PC-9 (cell line): ENCODE measurements around the gene AKR1C3. TPM values are rescaled to one million over a fixed set of nuclear protein-coding genes. Genes with fewer than 3 reads are reported as not detected.

Experiments
- BruUV-seq: library from RNA; stranded (reverse); fragments of 400-500 nt; replicated peaks from 2 replicates; lab custom pipeline; 2021; lab: Mats Ljungman, UMichigan
- CTCF ChIA-PET: fragments of 300-600 bp; sonication (Branson Sonifier 250); formaldehyde crosslinking; loops from one replicate; lab custom pipeline; 2022; ENCODE audit warnings: antibody characterized with exemption; lab: Charles Lee
- POLR2A ChIA-PET: fragments of 300-600 bp; sonication (Branson Sonifier 250); formaldehyde crosslinking; loops from one replicate; lab custom pipeline; 2022; ENCODE audit warnings: antibody characterized with exemption; ENCODE audit not compliant: unreplicated experiment; lab: Charles Lee
- DNase-seq, 2 experiments: peaks; one replicate each; pipeline versions ENCODE4 v3.0.0 to v3.0.0-alpha.2; 2015 to 2022; ENCODE audit warnings: mixed read lengths in 1 of 2
- H2AFZ ChIP-seq: fragments of 200-600 bp; sonication (generic); 2 replicates; pipeline ENCODE4 v1.8.1; 2017; ENCODE audit warnings: antibody characterized with exemption
- H3F3A ChIP-seq: fragments of 200-600 bp; sonication (generic); 2 replicates; pipeline ENCODE4 v1.8.1; 2017; ENCODE audit warnings: antibody characterized with exemption, mild to moderate bottlenecking, low read depth; ENCODE audit not compliant: insufficient read depth
- H3K27ac ChIP-seq: fragments of 200-600 bp; sonication (generic); 2 replicates; pipeline ENCODE4 v1.6.1; 2016; ENCODE audit warnings: mixed run types
- H3K27me3 ChIP-seq: fragments of 200-600 bp; sonication (generic); 2 replicates; pipeline ENCODE4 v1.6.1; 2016; ENCODE audit warnings: low read depth, mixed run types; ENCODE audit not compliant: insufficient read depth
- H3K36me3 ChIP-seq: fragments of 200-600 bp; sonication (generic); 2 replicates; pipeline ENCODE4 v1.6.1; 2016; ENCODE audit warnings: low read depth, mixed run types
- H3K4me1 ChIP-seq: fragments of 200-600 bp; sonication (generic); replicated peaks from 2 replicates; pipeline ENCODE4 v1.6.1; 2016; ENCODE audit warnings: mixed run types; ENCODE audit not compliant: insufficient read depth
- H3K4me2 ChIP-seq: fragments of 200-600 bp; sonication (generic); 2 replicates; pipeline ENCODE4 v1.6.1; 2017; ENCODE audit warnings: mixed run types
- H3K4me3 ChIP-seq: fragments of 200-600 bp; sonication (generic); 2 replicates; pipeline ENCODE4 v1.6.1; 2016; ENCODE audit warnings: mixed run types
- H3K79me2 ChIP-seq: fragments of 200-600 bp; sonication (generic); 2 replicates; pipeline ENCODE4 v1.6.1; 2017; ENCODE audit warnings: low read depth, mixed run types
- H3K9me2 ChIP-seq: fragments of 200-600 bp; sonication (generic); 2 replicates; pipeline ENCODE4 v1.8.1; 2017; ENCODE audit warnings: mild to moderate bottlenecking; ENCODE audit not compliant: insufficient read depth
- H3K9me3 ChIP-seq: fragments of 200-600 bp; sonication (generic); 2 replicates; pipeline ENCODE4 v1.8.1; 2016; ENCODE audit warnings: low read depth; ENCODE audit not compliant: insufficient read depth
- H4K20me1 ChIP-seq: fragments of 200-600 bp; sonication (generic); 2 replicates; pipeline ENCODE4 v1.8.1; 2017; ENCODE audit not compliant: insufficient read depth
- EZH2 ChIP-seq: fragments of 200-600 bp; sonication (generic); IDR thresholded peaks from 2 replicates; pipeline ENCODE4 v1.8.0; 2017; ENCODE audit warnings: antibody characterized with exemption, low read depth
- intact Hi-C: fragments of 100-400 bp; cut with micrococcal nuclease; formaldehyde crosslinking; loops from one replicate; pipeline ENCODE4 v1.10.0; 2022; ENCODE audit not compliant: unreplicated experiment
- total RNA-seq: library from RNA; stranded (reverse); gene quantifications from 2 replicates; pipeline ENCODE4 v1.2.3, GENCODE V29; 2021
- TF ChIP-seq, protein P1 (sequence below): fragments of 200-600 bp; sonication (generic); conservative IDR thresholded peaks from 2 replicates; pipeline ENCODE4 v1.6.1; 2017; ENCODE audit warnings: mixed run types, antibody characterized with exemption, mild to moderate bottlenecking, moderate library complexity

The AKR1C3 gene
- total RNA-seq, 1 experiment from 2014 or later: 1,870 TPM

DNA sequence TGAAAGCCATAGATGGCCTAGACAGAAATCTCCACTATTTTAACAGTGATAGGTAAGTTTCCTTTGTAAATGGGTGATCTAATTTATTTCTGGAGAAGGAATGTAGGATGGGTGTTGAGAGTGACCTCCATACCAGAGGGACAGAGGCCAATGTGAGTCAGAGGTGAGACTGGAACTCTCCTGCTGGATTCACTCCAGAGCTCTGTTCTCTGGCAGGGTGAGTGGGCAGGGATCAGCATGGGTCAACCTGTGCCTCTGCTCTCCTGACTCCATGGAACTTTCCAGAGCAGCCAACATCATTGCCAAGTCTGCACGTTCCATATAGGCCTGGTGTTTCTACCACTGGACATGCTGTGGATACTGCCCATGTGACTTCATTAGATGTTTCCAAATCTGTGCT, 11.4 kb downstream of the AKR1C3 start:
- TF ChIP-seq EZH2: no peak
- TF ChIP-seq, protein P1, sequence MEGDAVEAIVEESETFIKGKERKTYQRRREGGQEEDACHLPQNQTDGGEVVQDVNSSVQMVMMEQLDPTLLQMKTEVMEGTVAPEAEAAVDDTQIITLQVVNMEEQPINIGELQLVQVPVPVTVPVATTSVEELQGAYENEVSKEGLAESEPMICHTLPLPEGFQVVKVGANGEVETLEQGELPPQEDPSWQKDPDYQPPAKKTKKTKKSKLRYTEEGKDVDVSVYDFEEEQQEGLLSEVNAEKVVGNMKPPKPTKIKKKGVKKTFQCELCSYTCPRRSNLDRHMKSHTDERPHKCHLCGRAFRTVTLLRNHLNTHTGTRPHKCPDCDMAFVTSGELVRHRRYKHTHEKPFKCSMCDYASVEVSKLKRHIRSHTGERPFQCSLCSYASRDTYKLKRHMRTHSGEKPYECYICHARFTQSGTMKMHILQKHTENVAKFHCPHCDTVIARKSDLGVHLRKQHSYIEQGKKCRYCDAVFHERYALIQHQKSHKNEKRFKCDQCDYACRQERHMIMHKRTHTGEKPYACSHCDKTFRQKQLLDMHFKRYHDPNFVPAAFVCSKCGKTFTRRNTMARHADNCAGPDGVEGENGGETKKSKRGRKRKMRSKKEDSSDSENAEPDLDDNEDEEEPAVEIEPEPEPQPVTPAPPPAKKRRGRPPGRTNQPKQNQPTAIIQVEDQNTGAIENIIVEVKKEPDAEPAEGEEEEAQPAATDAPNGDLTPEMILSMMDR: no peak
- Histone ChIP-seq H3K79me2 (peaks cover 23% of the 10 kb centered on the region), H2AFZ (no peak overlapping the region), H3K4me2 (no peak overlapping the region), H3K27ac (peak overlapping the region; percentile 39; the same call in 1 of the 2 replicates), H3K27me3 (no peaks in the 10 kb centered on the region), H3K9me2 (no peaks in the 10 kb centered on the region), H3K4me1 (peaks cover 5% of the 10 kb centered on the region), H3K4me3 (no peak overlapping the region), H3F3A (peaks cover 75% of the 10 kb centered on the region), H3K36me3 (peaks cover 42% of the 10 kb centered on the region), H4K20me1 (no peaks in the 10 kb centered on the region), H3K9me3 (no peaks in the 10 kb centered on the region)
- intact Hi-C loops: no loop called here
- peak in 1 of 2 experiments; percentile 8 for DNase-seq
- ChIA-PET POLR2A (interaction anchor here (0.6 kb wide), 1 partner anchor 186 kb away, joined by 3 read pairs; no protein-coding TSS in a partner anchor), CTCF (no interaction called here)
- BruUV-seq: no TSS peak

DNA sequence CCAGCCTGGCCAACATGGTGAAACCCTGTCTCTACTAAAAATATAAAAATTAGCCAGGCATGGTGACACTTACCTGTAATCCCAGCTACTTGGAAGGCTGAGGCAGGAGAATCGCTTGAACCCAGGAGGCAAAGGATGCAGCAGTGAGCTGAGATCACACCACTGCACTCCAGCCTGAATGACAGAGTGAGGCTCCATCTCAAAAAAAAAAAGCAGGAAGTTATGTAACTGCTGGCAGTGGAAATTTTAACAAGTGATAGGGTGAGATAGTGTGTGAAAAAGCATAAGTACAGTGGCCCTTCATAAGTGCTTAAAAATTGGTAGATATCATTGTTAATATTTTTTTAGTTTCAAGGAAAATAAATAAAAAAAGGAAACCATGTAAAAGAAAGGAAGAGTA, 12.3 kb downstream of the AKR1C3 start:
- Histone ChIP-seq H3K4me1 (peaks cover 5% of the 10 kb centered on the region), H3K79me2 (peaks cover 16% of the 10 kb centered on the region), H3K4me3 (no peak overlapping the region), H3F3A (peaks cover 71% of the 10 kb centered on the region), H3K27ac (no peak overlapping the region), H3K4me2 (no peak overlapping the region), H3K9me2 (no peaks in the 10 kb centered on the region), H4K20me1 (no peaks in the 10 kb centered on the region), H3K36me3 (peaks cover 42% of the 10 kb centered on the region), H2AFZ (no peak overlapping the region), H3K27me3 (no peaks in the 10 kb centered on the region), H3K9me3 (no peaks in the 10 kb centered on the region)
- POLR2A ChIA-PET: no interaction called here
- BruUV-seq: no TSS peak
- no peak for DNase-seq
- CTCF ChIA-PET: no interaction called here
- intact Hi-C loops: no loop called here
- TF ChIP-seq, protein P1: no peak
- TF ChIP-seq EZH2: no peak

DNA sequence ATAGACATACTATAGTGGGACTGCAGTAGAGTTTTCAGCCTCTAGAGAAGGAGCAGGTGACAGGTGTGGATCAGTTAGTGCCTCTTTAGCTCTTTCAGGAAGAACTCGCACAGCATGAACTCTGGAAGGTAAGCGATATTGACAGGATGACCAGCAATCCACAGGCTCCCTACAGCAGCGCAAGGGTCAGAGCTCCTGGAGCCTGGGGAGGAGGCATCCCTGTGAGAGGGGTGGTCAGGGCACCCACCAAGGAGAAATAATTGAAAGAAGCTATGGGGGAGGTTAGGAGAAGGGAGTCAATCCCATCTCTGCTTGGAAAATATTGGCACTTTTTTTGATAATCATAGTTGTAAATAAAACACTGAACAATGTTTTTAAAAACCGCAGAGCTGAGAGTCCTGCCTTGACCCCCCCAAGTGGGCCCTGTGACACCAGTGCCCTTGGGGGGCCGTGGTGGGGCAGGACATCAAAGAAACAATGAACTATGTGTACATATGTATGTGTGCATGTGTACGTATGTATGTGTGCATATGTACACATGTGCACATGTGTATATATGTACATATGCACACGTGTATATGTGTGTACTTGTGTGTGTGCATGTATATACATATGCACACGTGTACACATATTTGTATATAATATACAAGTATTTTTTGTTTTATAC, 13.8 kb downstream of the AKR1C3 start:
- Histone ChIP-seq H3K27ac (0 out of 2 replicates have a peak overlapping the region, but pooled peaks have one; percentile 9), H3K4me1 (peaks cover 5% of the 10 kb centered on the region), H3K9me3 (no peaks in the 10 kb centered on the region), H3K79me2 (peaks cover 6% of the 10 kb centered on the region; the same call in 1 of the 2 replicates), H3K27me3 (no peaks in the 10 kb centered on the region), H4K20me1 (no peaks in the 10 kb centered on the region), H3K4me2 (no peak overlapping the region), H3K4me3 (no peak overlapping the region), H3K36me3 (peaks cover 32% of the 10 kb centered on the region), H3K9me2 (no peaks in the 10 kb centered on the region), H3F3A (peaks cover 60% of the 10 kb centered on the region), H2AFZ (no peak overlapping the region)
- POLR2A ChIA-PET: no interaction called here
- CTCF ChIA-PET: interaction anchor here (0.7 kb wide), 1 partner anchor 59 kb away, joined by 3 read pairs; no protein-coding TSS in a partner anchor
- DNase-seq: no peak
- BruUV-seq: no TSS peak
- TF ChIP-seq EZH2: no peak
- TF ChIP-seq, protein P1: no peak
- intact Hi-C loops: no loop called here
